Measurements from ENCODE around the gene GHDC. TPM values are rescaled to one million over a fixed set of nuclear protein-coding genes. Genes with fewer than 3 reads are reported as not detected.
"Not testable (repeated sequence)": the region's sequence is repeated elsewhere in the genome, so short reads cannot be mapped to it uniquely, and the experiment has no call there.

Gene GHDC
- total and polyA plus RNA-seq, 2 of the 13 experiments (the other 11 are each of a cell fraction or from before 2014, with no cell fraction given): 15.4 to 22.5 TPM

- TF ChIP-seq HNRNPL (IDR thresholded peaks at IDR 0.05; ENCODE audit: low read depth, low read length) (peak; percentile 86), DMAP1 (CRISPR knock-in tag; IDR thresholded peaks at IDR 0.05) (no peak), SP5 (CRISPR knock-in tag; IDR thresholded peaks at IDR 0.05; ENCODE audit: borderline replicate concordance, low read depth) (no peak), ZNF549 (CRISPR knock-in tag; IDR thresholded peaks at IDR 0.05) (no peak), SMC3 (IDR thresholded peaks at IDR 0.05; ENCODE audit: low read length) (peak; percentile 87), SNAI1 (CRISPR knock-in tag; IDR thresholded peaks at IDR 0.05; ENCODE audit: borderline replicate concordance) (no peak)
Observed at GRCh38 chr17:42221886-42222745, 27.8 kb upstream of the GHDC start (continued).

DNA sequence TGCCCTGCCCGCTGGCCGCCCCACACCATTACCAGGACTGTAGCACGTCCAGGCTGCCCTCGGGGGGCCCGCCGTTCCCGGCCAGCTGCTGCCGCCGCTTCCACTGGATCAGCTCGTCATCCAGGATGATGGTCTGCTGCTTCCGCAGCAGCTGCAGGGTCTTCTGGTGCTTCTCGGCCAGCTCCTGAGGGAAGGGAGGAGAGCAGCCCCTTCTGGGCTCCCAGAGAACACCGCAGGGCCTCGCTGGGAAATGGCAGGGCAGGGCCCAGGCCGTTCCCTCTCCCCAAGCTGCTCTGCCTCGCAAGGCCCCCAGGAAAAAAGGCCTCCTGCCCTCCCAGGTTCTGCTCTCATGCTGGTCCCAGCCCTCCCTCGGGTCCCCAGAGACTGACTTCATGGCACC, 25.0 kb upstream of the GHDC start:
- CTCF ChIA-PET (ENCODE audit: low intra/inter-chr PET ratio, low total read pairs); intact Hi-C loops (cut with micrococcal nuclease; ENCODE audit: unreplicated experiment): not testable (repeated sequence)

DNA sequence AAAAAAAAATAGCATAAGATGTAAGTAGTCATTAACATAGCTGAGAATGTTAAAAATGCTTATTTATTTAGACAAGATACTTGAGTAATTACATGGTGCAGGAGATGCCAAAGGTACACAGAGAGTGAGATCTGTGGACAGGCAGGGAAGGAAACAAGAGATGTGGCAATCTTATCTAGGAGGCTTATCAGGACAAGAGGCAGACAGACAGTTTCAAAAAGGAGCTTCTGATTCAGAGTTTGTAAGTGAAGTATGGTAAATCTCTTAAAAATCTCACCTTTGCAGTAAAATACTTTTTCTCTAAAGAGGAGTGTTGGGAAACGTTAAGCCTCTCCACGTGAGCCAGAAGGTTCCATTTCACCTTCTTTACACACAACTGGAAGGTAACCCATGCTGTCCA, 19.9 kb upstream of the GHDC start:
- Histone ChIP-seq H3K36me3 (replicated peaks in 1 of 2; ENCODE audit: control insufficient read depth in 1 of 2, insufficient read depth in 2 of 2, low read length in 2 of 2) (peaks cover 26 to 44% of the 10 kb centered on the region in 2 experiments), H3K27me3 (ENCODE audit: control insufficient read depth in 1 of 2, insufficient read depth in 2 of 2, low read length in 2 of 2) (no peaks in the 10 kb centered on the region), H3K4me2 (ENCODE audit: low read depth, low read length) (no peak overlapping the region), H3K27ac (ENCODE audit: extremely low read length, insufficient read depth, low read length) (no peak overlapping the region), H3K9me3 (ENCODE audit: low read length) (no peaks in the 10 kb centered on the region), H3K79me2 (ENCODE audit: insufficient read depth, low read length) (no peaks in the 10 kb centered on the region), H4K20me1 (ENCODE audit: insufficient read depth, low read length) (no peaks in the 10 kb centered on the region), H3K4me3 (replicated peaks in 1 of 3; ENCODE audit: insufficient read depth in 1 of 3, low read depth in 2 of 3, low read length in 3 of 3) (no peak overlapping the region), H3K4me1 (ENCODE audit: insufficient read depth, low read length) (no peaks in the 10 kb centered on the region), H3K9ac (ENCODE audit: insufficient read depth, low read depth, low read length) (no peak overlapping the region), H2AFZ (ENCODE audit: low read length) (no peak overlapping the region)
- TF ChIP-seq HDAC1 (CRISPR knock-in tag; IDR thresholded peaks at IDR 0.05) (no peak), ZNF567 (CRISPR knock-in tag; IDR thresholded peaks at IDR 0.05; ENCODE audit: borderline replicate concordance) (no peak), ISL2 (CRISPR knock-in tag; IDR thresholded peaks at IDR 0.05) (no peak), NFKB2 (CRISPR knock-in tag; IDR thresholded peaks at IDR 0.05; ENCODE audit: borderline replicate concordance) (no peak), ZNF224 (CRISPR knock-in tag; IDR thresholded peaks at IDR 0.05) (no peak), RBAK (CRISPR knock-in tag; IDR thresholded peaks at IDR 0.05) (no peak)
- TF ChIP-seq, protein P1, sequence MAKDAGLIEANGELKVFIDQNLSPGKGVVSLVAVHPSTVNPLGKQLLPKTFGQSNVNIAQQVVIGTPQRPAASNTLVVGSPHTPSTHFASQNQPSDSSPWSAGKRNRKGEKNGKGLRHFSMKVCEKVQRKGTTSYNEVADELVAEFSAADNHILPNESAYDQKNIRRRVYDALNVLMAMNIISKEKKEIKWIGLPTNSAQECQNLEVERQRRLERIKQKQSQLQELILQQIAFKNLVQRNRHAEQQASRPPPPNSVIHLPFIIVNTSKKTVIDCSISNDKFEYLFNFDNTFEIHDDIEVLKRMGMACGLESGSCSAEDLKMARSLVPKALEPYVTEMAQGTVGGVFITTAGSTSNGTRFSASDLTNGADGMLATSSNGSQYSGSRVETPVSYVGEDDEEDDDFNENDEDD (CRISPR knock-in tag; IDR thresholded peaks at IDR 0.05; ENCODE audit: borderline replicate concordance): no peak
- TF ChIP-seq, protein P2, sequence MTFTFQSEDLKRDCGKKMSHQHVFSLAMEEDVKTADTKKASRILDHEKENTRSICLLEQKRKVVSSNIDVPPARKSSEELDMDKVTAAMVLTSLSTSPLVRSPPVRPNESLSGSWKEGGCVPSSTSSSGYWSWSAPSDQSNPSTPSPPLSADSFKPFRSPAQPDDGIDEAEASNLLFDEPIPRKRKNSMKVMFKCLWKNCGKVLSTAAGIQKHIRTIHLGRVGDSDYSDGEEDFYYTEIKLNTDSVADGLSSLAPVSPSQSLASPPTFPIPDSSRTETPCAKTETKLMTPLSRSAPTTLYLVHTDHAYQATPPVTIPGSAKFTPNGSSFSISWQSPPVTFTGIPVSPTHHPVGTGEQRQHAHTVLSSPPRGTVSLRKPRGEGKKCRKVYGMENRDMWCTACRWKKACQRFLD (CRISPR knock-in tag; IDR thresholded peaks at IDR 0.05; ENCODE audit: borderline replicate concordance): no peak
- POLR2A ChIA-PET: no interaction called here
- intact Hi-C loops (cut with micrococcal nuclease; ENCODE audit: unreplicated experiment) (no loop called here), in situ Hi-C loops (cut with HindIII; ENCODE audit: extremely low pct_ligation_motif_present, low pct_unique_long_range_greater_than_20kb) (no loop called here)
- no peak for ATAC-seq
- BruUV-seq (replicated peaks): no TSS peak
- no peak for DNase-seq (ENCODE audit: low spot score)
- WGBS (ENCODE audit: low lambda C conversion rate): 90% methylated on average over 2 of the region's 2 CpGs
- FAIRE-seq: no peak
- CTCF ChIA-PET (ENCODE audit: low intra/inter-chr PET ratio, low total read pairs): no interaction called here

More for the DNA sequence above, 25.0 kb upstream of the GHDC start:
- H3K79me2 ChIP-seq (ENCODE audit: insufficient read depth, low read length); POLR2A ChIA-PET; FAIRE-seq; H4K20me1 ChIP-seq (ENCODE audit: insufficient read depth, low read length); H3K4me1 ChIP-seq (ENCODE audit: insufficient read depth, low read length); H3K27ac ChIP-seq (ENCODE audit: extremely low read length, insufficient read depth, low read length); H3K9ac ChIP-seq (ENCODE audit: insufficient read depth, low read depth, low read length); H3K9me3 ChIP-seq (ENCODE audit: low read length); in situ Hi-C loops (cut with HindIII; ENCODE audit: extremely low pct_ligation_motif_present, low pct_unique_long_range_greater_than_20kb); H3K4me2 ChIP-seq (ENCODE audit: low read depth, low read length); DNase-seq (ENCODE audit: low spot score); H3K27me3 ChIP-seq (ENCODE audit: control insufficient read depth in 1 of 2, insufficient read depth in 2 of 2, low read length in 2 of 2); H2AFZ ChIP-seq (ENCODE audit: low read length); H3K4me3 ChIP-seq (replicated peaks in 1 of 3; ENCODE audit: insufficient read depth in 1 of 3, low read depth in 2 of 3, low read length in 3 of 3); BruUV-seq (replicated peaks): not testable (repeated sequence)
- WGBS (ENCODE audit: low lambda C conversion rate): no CpG with 5 or more reads among the region's 17 CpGs
- peaks cover 26 to 41% of the 10 kb centered on the region in 2 experiments for H3K36me3 ChIP-seq (replicated peaks in 1 of 2; ENCODE audit: control insufficient read depth in 1 of 2, insufficient read depth in 2 of 2, low read length in 2 of 2)
- ATAC-seq: peak; percentile 41
